ENCODE data around the gene NOTO. TPM values are rescaled to one million over a fixed set of nuclear protein-coding genes. Genes with fewer than 3 reads are reported as not detected.

NOTO gene
- total RNA-seq, 2 donors from 2014 or later = not detected

GRCh38 chr2:73243884-73244570 is 41.7 kb downstream of the NOTO start:
- Histone ChIP-seq H3K4me3 (no peak overlapping the region), H3K4me1 (peaks cover 0 to 9% of the 10 kb centered on the region in 2 donors), H3K9me3 (no peaks in the 10 kb centered on the region), H3K27me3 (no peaks in the 10 kb centered on the region), H3K36me3 (peaks cover 95% of the 10 kb centered on the region), H3K27ac (no peak overlapping the region)
- no peak for DNase-seq (ENCODE audit: low spot score)
- TF ChIP-seq CTCF (IDR thresholded peaks at IDR 0.05) = no peak

- TF ChIP-seq CTCF (IDR thresholded peaks at IDR 0.05) = no peak
- DNase-seq (ENCODE audit: low spot score) = no peak
- no peak overlapping the region for H3K4me3 ChIP-seq
- no peak overlapping the region for H3K27ac ChIP-seq
- no peaks in the 10 kb centered on the region for H3K9me3 ChIP-seq
- no peaks in the 10 kb centered on the region for H3K27me3 ChIP-seq
- H3K4me1 ChIP-seq = peaks cover 0 to 3% of the 10 kb centered on the region in 2 donors
- H3K36me3 ChIP-seq = peaks cover 97% of the 10 kb centered on the region
These were observed 42.2 kb downstream of the NOTO start for GRCh38 chr2:73244580-73244979.

DNA sequence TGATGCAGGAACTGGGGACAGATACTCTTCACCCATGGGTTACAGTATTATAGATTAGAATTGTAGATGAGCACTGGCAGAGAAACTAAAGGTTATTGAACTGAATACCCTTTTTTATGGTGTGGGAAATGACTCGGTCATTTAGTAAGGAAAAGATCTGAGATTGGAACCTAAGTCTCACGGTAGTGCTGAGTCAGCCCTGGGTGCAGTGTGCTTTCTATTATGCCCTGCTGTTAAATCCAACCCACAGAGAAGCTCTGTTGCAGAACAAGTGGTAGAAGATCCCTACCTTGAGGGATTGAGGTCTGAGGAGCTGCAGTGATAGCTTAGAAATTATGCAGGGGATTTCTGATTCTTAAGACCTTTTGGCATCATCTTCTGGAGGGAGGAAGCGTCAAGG is 44.5 kb downstream of the NOTO start:
- no peaks in the 10 kb centered on the region for H3K9me3 ChIP-seq
- no peaks in the 10 kb centered on the region for H3K4me1 ChIP-seq
- TF ChIP-seq CTCF (IDR thresholded peaks at IDR 0.05) = no peak
- H3K36me3 ChIP-seq = peaks cover 98% of the 10 kb centered on the region
- DNase-seq (ENCODE audit: low spot score) = no peak
- no peaks in the 10 kb centered on the region for H3K27me3 ChIP-seq
- no peak overlapping the region for H3K4me3 ChIP-seq
- no peak overlapping the region for H3K27ac ChIP-seq

DNA sequence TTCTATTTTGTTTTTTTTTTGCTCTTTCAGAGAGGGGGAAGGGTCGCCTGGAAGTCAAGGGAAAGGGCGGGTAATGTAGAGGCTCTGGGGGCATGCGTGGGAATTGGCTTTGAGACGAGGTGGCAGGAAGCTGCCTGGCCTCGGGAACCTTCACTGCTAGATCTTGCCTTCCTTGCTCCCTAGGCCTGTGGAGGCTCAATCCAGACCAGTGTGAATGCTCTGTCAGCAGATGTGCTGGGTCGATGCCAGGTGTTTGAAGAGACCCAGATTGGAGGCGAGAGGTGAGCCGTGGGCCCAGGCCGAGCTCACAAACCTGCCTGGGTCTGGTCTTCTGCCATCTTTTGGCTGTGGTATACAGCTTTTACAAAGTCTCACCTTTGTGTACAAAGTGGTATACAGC is 47.3 kb downstream of the NOTO start:
- no peaks in the 10 kb centered on the region for H3K27me3 ChIP-seq
- H3K27ac ChIP-seq = no peak overlapping the region
- H3K4me3 ChIP-seq = no peak overlapping the region
- no peaks in the 10 kb centered on the region for H3K4me1 ChIP-seq
- no peak for TF ChIP-seq CTCF (IDR thresholded peaks at IDR 0.05)
- DNase-seq (ENCODE audit: low spot score) = no peak
- peaks cover 98% of the 10 kb centered on the region for H3K36me3 ChIP-seq
- H3K9me3 ChIP-seq = no peaks in the 10 kb centered on the region

DNA sequence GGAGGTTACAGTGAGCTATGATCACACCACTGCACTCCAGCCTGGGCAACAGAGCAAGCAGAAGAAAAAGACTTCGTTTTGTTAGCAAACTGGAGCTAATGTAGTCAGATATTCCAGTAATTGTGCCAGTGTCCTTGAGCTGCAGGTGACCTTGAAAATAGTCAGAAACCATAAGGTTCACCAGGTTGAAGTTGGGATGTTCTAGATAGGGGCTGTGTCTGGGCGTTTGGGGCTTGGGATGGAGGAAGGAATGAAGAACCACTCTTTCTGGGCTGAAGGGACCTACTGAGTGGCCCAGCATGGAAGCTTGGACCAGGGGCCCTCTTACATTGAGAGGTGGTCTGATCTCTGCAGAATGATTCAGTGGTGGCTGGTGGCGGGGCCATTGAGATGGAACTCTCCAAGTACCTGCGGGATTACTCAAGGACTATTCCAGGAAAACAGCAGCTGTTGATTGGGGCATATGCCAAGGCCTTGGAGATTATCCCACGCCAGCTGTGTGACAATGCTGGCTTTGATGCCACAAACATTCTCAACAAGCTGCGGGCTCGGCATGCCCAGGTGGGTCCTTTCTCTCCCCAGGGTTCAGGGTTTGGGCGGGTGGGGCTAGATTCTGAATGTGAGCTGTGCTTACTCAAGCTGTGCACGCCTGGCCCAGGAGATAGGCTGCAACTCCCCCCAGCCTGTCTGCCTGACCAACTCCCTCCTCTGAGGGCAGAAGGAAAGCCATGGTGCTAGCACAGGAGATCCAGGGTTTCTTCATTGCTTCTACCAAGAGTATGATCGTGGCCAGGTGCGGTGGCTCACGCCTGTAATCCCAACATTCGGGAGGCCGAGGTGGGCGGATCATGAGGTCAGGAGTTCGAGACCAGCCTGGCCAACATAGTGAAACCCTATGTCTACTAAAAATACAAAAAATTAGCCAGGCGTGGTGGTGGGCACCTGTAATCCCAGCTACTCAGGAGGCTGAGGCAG is 48.8 kb downstream of the NOTO start:
- Histone ChIP-seq H3K36me3 (peaks cover 87% of the 10 kb centered on the region), H3K9me3 (no peaks in the 10 kb centered on the region), H3K27me3 (no peaks in the 10 kb centered on the region), H3K4me1 (no peaks in the 10 kb centered on the region), H3K4me3 (no peak overlapping the region), H3K27ac (no peak overlapping the region)
- no peak for DNase-seq (ENCODE audit: low spot score)
- TF ChIP-seq CTCF (IDR thresholded peaks at IDR 0.05) = no peak

Data from right atrium auricular region (tissue), 2 donors.